GM12878 (cell line): ENCODE results near the gene NOM1. TPM values are rescaled to one million over a fixed set of nuclear protein-coding genes. Genes with fewer than 3 reads are reported as not detected.

Source experiments
- ATAC-seq: fragments of 200-7000 bp; cut with Tn5 transposase; 3 replicates; pipeline ENCODE4 v1.9.1; 2020; ENCODE audit warnings: mild to moderate bottlenecking, moderate library complexity
- BruUV-seq: library from RNA; stranded (reverse); fragments of 400-500 nt; replicated peaks from 2 replicates; lab custom pipeline; 2021; lab: Mats Ljungman, UMichigan
- CTCF ChIA-PET: fragments of 300-600 bp; sonication (Branson Sonifier 250); formaldehyde crosslinking; extraction: SDS; loops from one replicate; lab custom pipeline; 2021; ENCODE audit warnings: inconsistent platforms; lab: Yijun Ruan, JAX
- POLR2A ChIA-PET: fragments of 350-600 bp; formaldehyde crosslinking; extraction: SDS; loops from one replicate; lab custom pipeline; 2021; ENCODE audit warnings: inconsistent platforms; lab: Charles Lee
- RAD21 ChIA-PET: fragments of 300-600 bp; sonication (Branson Sonifier 250); formaldehyde crosslinking; loops from one replicate; lab custom pipeline; 2023; ENCODE audit warnings: antibody characterized with exemption; ENCODE audit not compliant: unreplicated experiment; lab: Charles Lee
- SMC1A ChIA-PET: fragments of 300-600 bp; sonication (Branson Sonifier 250); formaldehyde crosslinking; loops from one replicate; lab custom pipeline; 2023; ENCODE audit not compliant: unreplicated experiment, uncharacterized antibody; lab: Charles Lee
- DNase-seq: peaks from one replicate; pipeline ENCODE4 v3.0.0-alpha.2; 2011; ENCODE audit warnings: low read depth, low spot score
- FAIRE-seq: peaks from 3 replicates; lab custom pipeline; 2011; peaks lifted over from hg19 to GRCh38; lab: Jason Lieb, UNC
- H2AFZ ChIP-seq: 2 replicates; pipeline ENCODE4 v1.6.0; 2011; ENCODE audit warnings: low read depth, low read length, control low read depth; ENCODE audit not compliant: control insufficient read depth
- H3K27ac ChIP-seq: 2 replicates; pipeline ENCODE4 v1.5.1; 2011; ENCODE audit warnings: control low read depth; ENCODE audit not compliant: control insufficient read depth, insufficient read depth
- H3K27me3 ChIP-seq, 2 experiments: replicated peaks in 1 of 2; 2 replicates each; pipeline versions ENCODE4 v1.6.0 to v1.6.1; 2011; ENCODE audit warnings: low read length in 1 of 2; ENCODE audit not compliant: control insufficient read depth in 2 of 2, insufficient read depth in 2 of 2
- H3K36me3 ChIP-seq, 2 experiments: 2 replicates each; pipeline ENCODE4 v1.5.1; 2011; ENCODE audit warnings: low read length in 1 of 2; ENCODE audit not compliant: control insufficient read depth in 2 of 2, insufficient read depth in 2 of 2
- H3K4me1 ChIP-seq: 2 replicates; pipeline ENCODE4 v1.6.1; 2011; ENCODE audit warnings: mild to moderate bottlenecking, low read length, moderate library complexity, mixed read lengths; ENCODE audit not compliant: control insufficient read depth, insufficient read depth
- H3K4me2 ChIP-seq: 2 replicates; pipeline ENCODE4 v1.6.0; 2011; ENCODE audit warnings: control low read depth; ENCODE audit not compliant: control insufficient read depth, insufficient read depth
- H3K4me3 ChIP-seq: fragments of 200-600 bp; sonication (generic); 2 replicates; pipeline ENCODE4 v1.5.1; 2016
- H3K79me2 ChIP-seq: 2 replicates; pipeline ENCODE4 v1.6.0; 2011; ENCODE audit warnings: low read length; ENCODE audit not compliant: control insufficient read depth, insufficient read depth
- H3K9ac ChIP-seq: 2 replicates; pipeline ENCODE4 v1.8.0; 2011; ENCODE audit warnings: low read length, control low read depth, mixed read lengths; ENCODE audit not compliant: control insufficient read depth, insufficient read depth
- H3K9me3 ChIP-seq: replicated peaks from 3 replicates; pipeline ENCODE4 v1.5.1; 2011; ENCODE audit warnings: mild to moderate bottlenecking, low read length; ENCODE audit not compliant: control insufficient read depth, insufficient read depth
- H4K20me1 ChIP-seq: 2 replicates; pipeline ENCODE4 v1.6.0; 2011; ENCODE audit not compliant: control insufficient read depth, insufficient read depth
- CEBPB ChIP-seq, 2 experiments: fragments of 150-350 bp in 1 of 2; IDR thresholded peaks; 2 replicates each; pipeline ENCODE4 v1.6.1; 2012 to 2014; ENCODE audit warnings: low read depth in 2 of 2, low read length in 2 of 2, borderline replicate concordance in 1 of 2, inconsistent platforms in 1 of 2
- CTCF ChIP-seq, 3 experiments: IDR thresholded peaks in 2 of 3; conservative IDR thresholded peaks in 1 of 3; 2 replicates each; pipeline ENCODE4 v1.5.1; 2011; ENCODE audit warnings: low read depth in 3 of 3, low read length in 3 of 3, mild to moderate bottlenecking in 3 of 3, control low read depth in 2 of 3, moderate library complexity in 2 of 3, inconsistent platforms in 1 of 3, mixed read lengths in 1 of 3; ENCODE audit not compliant: control insufficient read depth in 2 of 3, insufficient read depth in 1 of 3; ENCODE audit errors: extremely low read depth in 1 of 3
- MYC ChIP-seq: IDR thresholded peaks from 2 replicates; pipeline ENCODE4 v1.6.1; 2011; ENCODE audit warnings: mild to moderate bottlenecking, low read length, moderate library complexity, inconsistent platforms; ENCODE audit not compliant: insufficient read depth, insufficient replicate concordance, insufficient read length, severe bottlenecking
- NRF1 ChIP-seq: conservative IDR thresholded peaks from 2 replicates; pipeline ENCODE4 v1.6.1; 2011; ENCODE audit warnings: mild to moderate bottlenecking, low read depth, low read length, improper control_type of control experiment
- PBX3 ChIP-seq: IDR thresholded peaks from 2 replicates; pipeline ENCODE4 v1.6.1; 2011; ENCODE audit warnings: mild to moderate bottlenecking, low read depth, low read length, moderate library complexity; ENCODE audit not compliant: insufficient replicate concordance
- SP1 ChIP-seq: IDR thresholded peaks from one replicate; pipeline ENCODE4 v1.6.1; 2011; ENCODE audit warnings: low read depth, low read length
- SUZ12 ChIP-seq: fragments of 200-600 bp; sonication (generic); IDR thresholded peaks from one replicate; pipeline ENCODE4 v1.6.1; 2018; ENCODE audit warnings: antibody characterized with exemption, mild to moderate bottlenecking; ENCODE audit not compliant: unreplicated experiment
- TCF12 ChIP-seq: IDR thresholded peaks from 2 replicates; pipeline ENCODE4 v1.6.1; 2011; ENCODE audit warnings: low read depth, mild to moderate bottlenecking, low read length
- TCF3 ChIP-seq: IDR thresholded peaks from 2 replicates; pipeline ENCODE4 v1.6.1; 2012; ENCODE audit warnings: low read depth, mild to moderate bottlenecking, low read length, borderline replicate concordance; ENCODE audit not compliant: insufficient read depth
- USF2 ChIP-seq: IDR thresholded peaks from 2 replicates; pipeline ENCODE4 v1.6.1; 2011; ENCODE audit warnings: low read depth, low read length, improper control_type of control experiment, borderline replicate concordance
- WGBS: methylation state at CpG from one replicate; pipeline ENCODE4 v1.1.6; 2016; ENCODE audit warnings: low lambda C conversion rate; ENCODE audit not compliant: insufficient replicate concordance, insufficient coverage; ENCODE audit errors: missing lambda C conversion rate; 5-methylcytosine and 5-hydroxymethylcytosine counted together
- in situ Hi-C: fragments of 300-500 bp; cut with MboI; formaldehyde crosslinking; loops from 9 replicates; pipeline ENCODE4 v1.14.3; 2018; ENCODE audit warnings: mixed read lengths
- intact Hi-C: fragments of 100-400 bp; cut with micrococcal nuclease; formaldehyde crosslinking; loops from one replicate; pipeline ENCODE4 v1.14.2; 2022; ENCODE audit not compliant: unreplicated experiment
- polyA plus RNA-seq, 11 experiments: library from polyadenylated mRNA; depleted of rRNA in 4 of 11; unstranded in 6 of 11; stranded (reverse) in 5 of 11; fragments of >200 nt; fragmentation: Nextera tagmentation in 4 of 11; fragmentation: Illumina TruSeq in 1 of 11; extraction: Ambion mirVana in 4 of 11; extraction: Trizol in 1 of 11; gene quantifications; 1 replicate in 1 of 11; 2 replicates in 10 of 11; pipeline versions ENCODE4 v1.2.1 to v1.2.3, GENCODE V29; 2011 to 2016; ENCODE audit warnings: inconsistent platforms in 2 of 11, missing spikeins in 2 of 11, low read depth in 1 of 11
- total RNA-seq, 4 experiments: library from RNA; depleted of rRNA in 3 of 4; stranded (reverse); fragments of >200 nt in 3 of 4; fragmentation: Illumina TruSeq in 1 of 4; extraction: Trizol in 1 of 4; gene quantifications; 2 replicates each; pipeline versions ENCODE4 v1.2.1 to v1.2.3, GENCODE V29; 2013 to 2021

Gene NOM1
- total and polyA plus RNA-seq, 10 of the 15 experiments (the other 5 are each of a cell fraction or from before 2014, with no cell fraction given) = 2.9 to 21.3 (median 17.8) TPM

- H3K9me3 ChIP-seq = no peaks in the 10 kb centered on the region; the same call in 2 of the 3 replicates
- ATAC-seq (no peak), DNase-seq (no peak), FAIRE-seq (no peak)
- in situ Hi-C loops = no loop called here
- no peaks in the 10 kb centered on the region for H3K79me2 ChIP-seq
- RAD21 ChIA-PET = no interaction called here
- intact Hi-C loops = no loop called here
- BruUV-seq = no TSS peak
- POLR2A ChIA-PET = no interaction called here
- H3K9ac ChIP-seq = no peak overlapping the region
- no peak for TF ChIP-seq MYC
- peak; percentile 83 for TF ChIP-seq SUZ12
- H3K36me3 ChIP-seq = no peaks in the 10 kb centered on the region; a peak in 1 of 4 replicates
- H3K4me3 ChIP-seq = no peak overlapping the region
- no peak overlapping the region for H3K4me2 ChIP-seq
- CTCF ChIA-PET = no interaction called here
- no peak overlapping the region for H2AFZ ChIP-seq
- 12% methylated on average over 38 of the region's 39 CpGs for WGBS
- peaks cover 0 to 30% of the 10 kb centered on the region in 2 experiments; a peak in 3 of 4 replicates for H3K27me3 ChIP-seq
- peaks cover 2% of the 10 kb centered on the region for H3K4me1 ChIP-seq
- SMC1A ChIA-PET = no interaction called here
- no peaks in the 10 kb centered on the region for H4K20me1 ChIP-seq
- no peak overlapping the region for H3K27ac ChIP-seq
Observed at GRCh38 chr7:157006205-157006747, 56.8 kb downstream of the NOM1 start.

- ChIA-PET CTCF (interaction anchor here (0.6 to 1.2 kb wide), 2 partner anchors 9 to 295 kb away, joined by 3 to 4 read pairs; no protein-coding TSS in a partner anchor), POLR2A (interaction anchor here (1.3 kb wide), 1 partner anchor 88 kb away, joined by 3 read pairs; no protein-coding TSS in a partner anchor), RAD21 (no interaction called here), SMC1A (interaction anchor here (2.5 kb wide), 1 partner anchor 16 kb away, joined by 6 read pairs; no protein-coding TSS in a partner anchor)
- FAIRE-seq (no peak), DNase-seq (no peak), ATAC-seq (no peak)
- Histone ChIP-seq H3K27ac (no peak overlapping the region), H3K9ac (no peak overlapping the region), H2AFZ (no peak overlapping the region), H3K4me3 (no peak overlapping the region), H3K9me3 (no peaks in the 10 kb centered on the region; the same call in 2 of the 3 replicates), H3K4me1 (peaks cover 7% of the 10 kb centered on the region), H3K4me2 (no peak overlapping the region), H3K36me3 (no peaks in the 10 kb centered on the region; a peak in 1 of 4 replicates), H3K79me2 (no peaks in the 10 kb centered on the region), H3K27me3 (peaks cover 0 to 26% of the 10 kb centered on the region in 2 experiments; a peak in 3 of 4 replicates), H4K20me1 (no peaks in the 10 kb centered on the region)
- BruUV-seq = no TSS peak
- WGBS = 39% methylated on average over 4 of the region's 7 CpGs
- in situ Hi-C loops (no loop called here), intact Hi-C loops (no loop called here)
- no peak for TF ChIP-seq CTCF (IDR thresholded peaks at IDR 0.05 in 2 of 3, conservative IDR thresholded peaks at IDR 0.05 in 1 of 3; ENCODE audit: control insufficient read depth in 2 of 3, extremely low read depth in 1 of 3, insufficient read depth in 1 of 3, low read depth in 3 of 3, low read length in 3 of 3)
- no peak for TF ChIP-seq USF2
- TF ChIP-seq TCF3 = no peak
- TF ChIP-seq TCF12 = no peak
- TF ChIP-seq PBX3 = no peak
- no peak for TF ChIP-seq NRF1
- no peak for TF ChIP-seq SP1
- no peak for TF ChIP-seq MYC
- no peak for TF ChIP-seq CEBPB (IDR thresholded peaks at IDR 0.05; ENCODE audit: borderline replicate concordance in 1 of 2, low read depth in 2 of 2, low read length in 2 of 2)
Observed at GRCh38 chr7:157006829-157007469, 57.4 kb downstream of the NOM1 start.
